ENCODE data around the gene PITHD1. TPM values are rescaled to one million over a fixed set of nuclear protein-coding genes. Genes with fewer than 3 reads are reported as not detected.

The PITHD1 gene
- total RNA-seq, 1 donor from 2014 or later: 37.3 TPM

DNA sequence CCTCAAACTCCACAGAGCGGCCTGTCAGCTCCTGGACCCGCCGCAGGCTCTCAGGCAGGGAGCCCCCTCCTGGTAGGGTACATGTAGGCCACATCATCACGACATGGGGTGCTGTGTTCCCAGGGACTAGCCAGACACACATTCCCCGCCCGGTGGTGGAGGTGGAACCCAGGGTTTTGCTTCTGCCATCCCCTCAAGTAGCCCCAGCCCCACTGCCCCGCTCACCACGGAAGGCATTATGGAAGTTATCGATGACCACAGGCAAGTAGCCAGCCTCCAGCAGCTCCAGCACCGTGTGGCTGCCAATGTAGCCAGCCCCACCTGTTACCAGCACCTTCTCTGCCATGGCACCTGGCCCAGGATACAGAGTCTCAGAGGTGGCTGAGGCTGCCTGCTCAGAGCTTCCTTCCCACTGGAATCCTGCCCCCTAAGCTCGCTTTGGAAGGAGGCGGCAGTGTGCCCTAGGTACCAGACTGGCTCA lies 20.5 kb downstream of the PITHD1 start:
- Histone ChIP-seq H3K27me3 (ENCODE audit: insufficient read depth, low read length) (no peaks in the 10 kb centered on the region), H3K79me2 (ENCODE audit: insufficient read depth, low read length) (peaks cover 2% of the 10 kb centered on the region), H3K36me3 (ENCODE audit: insufficient read depth, low read length) (no peaks in the 10 kb centered on the region), H3K4me1 (ENCODE audit: insufficient read depth, low read length) (peaks cover 16% of the 10 kb centered on the region), H3K4me2 (ENCODE audit: low read length) (peak overlapping the region; percentile 96), H3K4me3 (ENCODE audit: insufficient read depth, low read depth, low read length) (no peak overlapping the region), H3K9me3 (ENCODE audit: insufficient read depth, low read depth, low read length) (no peaks in the 10 kb centered on the region), H2AFZ (ENCODE audit: low read depth, low read length) (no peak overlapping the region), H3K27ac (ENCODE audit: low read depth, low read length) (no peak overlapping the region), H4K20me1 (ENCODE audit: insufficient read depth, low read length) (peaks cover 3% of the 10 kb centered on the region), H3K9ac (ENCODE audit: low read length) (no peak overlapping the region)
- DNase-seq (ENCODE audit: low read depth): no peak
- Mint-ChIP-seq H3K27me3 (ENCODE audit: low read depth, unreplicated experiment) (no peaks in the 10 kb centered on the region), H3K4me3 (ENCODE audit: unreplicated experiment) (peak overlapping the region; percentile 91), H3K27ac (ENCODE audit: unreplicated experiment) (no peak overlapping the region), H3K9me3 (ENCODE audit: unreplicated experiment) (no peaks in the 10 kb centered on the region), H3K36me3 (ENCODE audit: low read depth, unreplicated experiment) (peaks cover 4% of the 10 kb centered on the region), H3K4me1 (ENCODE audit: low read depth, unreplicated experiment) (peaks cover 5% of the 10 kb centered on the region)
- no peak for FAIRE-seq
- no peak for TF ChIP-seq EZH2 (IDR thresholded peaks at IDR 0.05; ENCODE audit: insufficient read depth, low read length)
- TF ChIP-seq, protein P1, sequence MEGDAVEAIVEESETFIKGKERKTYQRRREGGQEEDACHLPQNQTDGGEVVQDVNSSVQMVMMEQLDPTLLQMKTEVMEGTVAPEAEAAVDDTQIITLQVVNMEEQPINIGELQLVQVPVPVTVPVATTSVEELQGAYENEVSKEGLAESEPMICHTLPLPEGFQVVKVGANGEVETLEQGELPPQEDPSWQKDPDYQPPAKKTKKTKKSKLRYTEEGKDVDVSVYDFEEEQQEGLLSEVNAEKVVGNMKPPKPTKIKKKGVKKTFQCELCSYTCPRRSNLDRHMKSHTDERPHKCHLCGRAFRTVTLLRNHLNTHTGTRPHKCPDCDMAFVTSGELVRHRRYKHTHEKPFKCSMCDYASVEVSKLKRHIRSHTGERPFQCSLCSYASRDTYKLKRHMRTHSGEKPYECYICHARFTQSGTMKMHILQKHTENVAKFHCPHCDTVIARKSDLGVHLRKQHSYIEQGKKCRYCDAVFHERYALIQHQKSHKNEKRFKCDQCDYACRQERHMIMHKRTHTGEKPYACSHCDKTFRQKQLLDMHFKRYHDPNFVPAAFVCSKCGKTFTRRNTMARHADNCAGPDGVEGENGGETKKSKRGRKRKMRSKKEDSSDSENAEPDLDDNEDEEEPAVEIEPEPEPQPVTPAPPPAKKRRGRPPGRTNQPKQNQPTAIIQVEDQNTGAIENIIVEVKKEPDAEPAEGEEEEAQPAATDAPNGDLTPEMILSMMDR (IDR thresholded peaks at IDR 0.05; ENCODE audit: insufficient read depth, low read depth, low read length): no peak

DNA sequence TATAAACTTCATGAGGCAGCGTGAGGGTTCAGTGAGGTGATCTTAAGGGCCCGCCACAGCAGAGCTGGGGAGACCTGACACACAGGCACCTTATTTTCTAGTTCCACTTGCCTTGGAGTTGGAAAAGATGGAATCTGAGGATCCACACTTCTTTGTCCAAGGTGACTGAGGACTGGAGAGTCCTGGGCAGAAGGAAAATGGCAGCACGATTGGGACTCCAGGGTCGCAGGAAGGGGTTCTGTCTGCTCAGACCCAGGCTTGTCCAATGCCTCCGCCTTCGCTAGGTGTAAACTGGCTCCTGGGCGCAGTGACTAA lies 21.0 kb downstream of the PITHD1 start:
- Histone ChIP-seq H3K4me2 (ENCODE audit: low read length) (peak overlapping the region; percentile 96), H3K36me3 (ENCODE audit: insufficient read depth, low read length) (no peaks in the 10 kb centered on the region), H3K9ac (ENCODE audit: low read length) (peak overlapping the region; percentile 87), H2AFZ (ENCODE audit: low read depth, low read length) (no peak overlapping the region), H3K9me3 (ENCODE audit: insufficient read depth, low read depth, low read length) (no peaks in the 10 kb centered on the region), H3K4me3 (ENCODE audit: insufficient read depth, low read depth, low read length) (peak overlapping the region; percentile 71), H3K27ac (ENCODE audit: low read depth, low read length) (peak overlapping the region; percentile 79), H3K27me3 (ENCODE audit: insufficient read depth, low read length) (no peaks in the 10 kb centered on the region), H4K20me1 (ENCODE audit: insufficient read depth, low read length) (peaks cover 3% of the 10 kb centered on the region), H3K4me1 (ENCODE audit: insufficient read depth, low read length) (peaks cover 16% of the 10 kb centered on the region), H3K79me2 (ENCODE audit: insufficient read depth, low read length) (peaks cover 2% of the 10 kb centered on the region)
- Mint-ChIP-seq H3K36me3 (ENCODE audit: low read depth, unreplicated experiment) (peaks cover 6% of the 10 kb centered on the region), H3K4me1 (ENCODE audit: low read depth, unreplicated experiment) (peaks cover 5% of the 10 kb centered on the region), H3K9me3 (ENCODE audit: unreplicated experiment) (no peaks in the 10 kb centered on the region), H3K27ac (ENCODE audit: unreplicated experiment) (no peak overlapping the region), H3K4me3 (ENCODE audit: unreplicated experiment) (peak overlapping the region; percentile 91), H3K27me3 (ENCODE audit: low read depth, unreplicated experiment) (no peaks in the 10 kb centered on the region)
- no peak for FAIRE-seq
- no peak for TF ChIP-seq EZH2 (IDR thresholded peaks at IDR 0.05; ENCODE audit: insufficient read depth, low read length)
- TF ChIP-seq, protein P1 (IDR thresholded peaks at IDR 0.05; ENCODE audit: insufficient read depth, low read depth, low read length): no peak
- DNase-seq (ENCODE audit: low read depth): no peak

DNA sequence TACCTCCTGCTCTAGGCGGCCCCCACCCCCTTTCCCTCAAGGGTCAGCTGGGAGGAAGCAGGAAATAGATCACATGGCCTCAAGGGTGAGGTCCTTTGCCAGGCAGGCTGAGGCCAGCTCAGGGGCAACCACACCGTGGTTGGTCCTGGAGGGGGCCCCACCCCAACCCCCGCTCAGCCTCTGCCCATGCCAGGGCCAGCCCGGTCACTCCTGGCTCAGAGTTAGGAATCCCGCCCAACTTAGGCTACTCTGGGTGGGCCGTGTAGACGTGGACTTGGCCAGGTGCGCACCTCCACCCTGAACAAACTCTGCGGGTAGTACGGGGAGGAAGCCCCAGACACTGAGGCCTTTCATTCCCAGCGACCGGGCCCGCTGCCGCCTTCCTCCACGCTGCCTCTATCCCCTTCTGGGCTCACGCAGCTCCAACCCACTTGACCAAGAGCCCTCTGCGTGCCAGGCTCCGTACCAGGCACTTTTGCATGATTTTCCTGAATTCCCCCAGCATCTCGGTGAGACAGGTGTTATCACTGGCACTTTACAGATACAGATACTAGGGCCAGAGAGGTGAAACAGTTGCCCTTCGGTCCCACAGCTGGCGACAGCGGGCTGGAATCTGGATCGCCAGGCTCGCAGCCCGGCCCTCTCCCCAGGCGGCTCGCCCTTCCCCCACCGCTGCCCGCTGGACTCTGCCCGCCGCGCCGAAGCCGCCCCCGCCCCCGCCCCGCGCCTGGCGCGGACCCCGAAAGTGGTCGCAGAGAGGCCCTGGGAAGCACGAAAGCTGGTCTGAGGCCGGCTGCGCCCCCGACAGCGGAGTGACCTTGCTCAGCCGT lies 21.6 kb downstream of the PITHD1 start:
- Mint-ChIP-seq H3K27me3 (ENCODE audit: low read depth, unreplicated experiment) (no peaks in the 10 kb centered on the region), H3K9me3 (ENCODE audit: unreplicated experiment) (no peaks in the 10 kb centered on the region), H3K27ac (ENCODE audit: unreplicated experiment) (peak overlapping the region; percentile 93), H3K4me3 (ENCODE audit: unreplicated experiment) (peak overlapping the region; percentile 91), H3K36me3 (ENCODE audit: low read depth, unreplicated experiment) (peaks cover 6% of the 10 kb centered on the region), H3K4me1 (ENCODE audit: low read depth, unreplicated experiment) (peaks cover 5% of the 10 kb centered on the region)
- no peaks in the 10 kb centered on the region for H3K79me2 ChIP-seq (ENCODE audit: insufficient read depth, low read length)
- no peaks in the 10 kb centered on the region for H3K9me3 ChIP-seq (ENCODE audit: insufficient read depth, low read depth, low read length)
- no peaks in the 10 kb centered on the region for H3K27me3 ChIP-seq (ENCODE audit: insufficient read depth, low read length)
- TF ChIP-seq EZH2 (IDR thresholded peaks at IDR 0.05; ENCODE audit: insufficient read depth, low read length): no peak
- TF ChIP-seq, protein P1 (IDR thresholded peaks at IDR 0.05; ENCODE audit: insufficient read depth, low read depth, low read length): no peak
- peak overlapping the region; percentile 79 for H3K27ac ChIP-seq (ENCODE audit: low read depth, low read length)
- peak overlapping the region; percentile 71 for H3K4me3 ChIP-seq (ENCODE audit: insufficient read depth, low read depth, low read length)
- H3K4me1 ChIP-seq (ENCODE audit: insufficient read depth, low read length): peaks cover 16% of the 10 kb centered on the region
- DNase-seq (ENCODE audit: low read depth): peak; percentile 69
- no peaks in the 10 kb centered on the region for H3K36me3 ChIP-seq (ENCODE audit: insufficient read depth, low read length)
- peak overlapping the region; percentile 87 for H3K9ac ChIP-seq (ENCODE audit: low read length)
- peak overlapping the region; percentile 32 for H2AFZ ChIP-seq (ENCODE audit: low read depth, low read length)
- no peak for FAIRE-seq
- peak overlapping the region; percentile 96 for H3K4me2 ChIP-seq (ENCODE audit: low read length)
- peaks cover 3% of the 10 kb centered on the region for H4K20me1 ChIP-seq (ENCODE audit: insufficient read depth, low read length)
